ACC112 (cell line): ENCODE data around the gene UGT1A4.

Experiments used
- H2AFZ ChIP-seq: fragments of 200-600 bp; sonication (generic); one replicate; pipeline ENCODE4 v1.6.0; 2017; ENCODE audit warnings: antibody characterized with exemption, low read length; ENCODE audit not compliant: unreplicated experiment
- H3K27ac ChIP-seq: fragments of 200-600 bp; sonication (generic); 2 replicates; pipeline ENCODE4 v1.5.1; 2014; ENCODE audit warnings: low read depth, mild to moderate bottlenecking, antibody characterized with exemption, low read length, moderate library complexity
- H3K27me3 ChIP-seq: fragments of 200-600 bp; sonication (generic); 2 replicates; pipeline ENCODE4 v1.6.1; 2014; ENCODE audit warnings: mild to moderate bottlenecking, antibody characterized with exemption, low read length, moderate library complexity, mixed read lengths; ENCODE audit not compliant: insufficient read depth
- H3K36me3 ChIP-seq: fragments of 200-600 bp; sonication (generic); 2 replicates; pipeline ENCODE4 v1.6.1; 2016; ENCODE audit warnings: mild to moderate bottlenecking, antibody characterized with exemption, low read length, moderate library complexity, mixed read lengths; ENCODE audit not compliant: insufficient read depth
- H3K4me1 ChIP-seq: fragments of 200-600 bp; sonication (generic); one replicate; pipeline ENCODE4 v1.6.1; 2016; ENCODE audit warnings: low read length, mixed read lengths; ENCODE audit not compliant: insufficient read depth, unreplicated experiment, control insufficient read depth
- H3K4me3 ChIP-seq: fragments of 200-600 bp; sonication (generic); 2 replicates; pipeline ENCODE4 v1.5.1; 2014; ENCODE audit warnings: mild to moderate bottlenecking, low read depth, low read length
- H3K79me2 ChIP-seq: fragments of 200-600 bp; sonication (generic); one replicate; pipeline ENCODE4 v1.6.0; 2016; ENCODE audit warnings: low read length; ENCODE audit not compliant: control insufficient read depth, unreplicated experiment, insufficient read depth

The UGT1A4 gene

GRCh38 chr2:233801357-233802131, 83.0 kb downstream of the UGT1A4 start:
- H3K4me1 ChIP-seq, result no peaks in the 10 kb centered on the region
- peaks cover 51% of the 10 kb centered on the region for H3K27me3 ChIP-seq
- no peak overlapping the region for H3K27ac ChIP-seq
- H3K79me2 ChIP-seq, result no peaks in the 10 kb centered on the region
- H3K4me3 ChIP-seq, result no peak overlapping the region
- H2AFZ ChIP-seq, result no peak overlapping the region
- no peaks in the 10 kb centered on the region for H3K36me3 ChIP-seq

- Histone ChIP-seq H3K36me3 (no peaks in the 10 kb centered on the region), H3K27me3 (peaks cover 44% of the 10 kb centered on the region), H3K79me2 (no peaks in the 10 kb centered on the region), H3K4me1 (no peaks in the 10 kb centered on the region), H3K27ac (no peak overlapping the region), H2AFZ (no peak overlapping the region), H3K4me3 (no peak overlapping the region)
Measured at GRCh38 chr2:233802132-233802815, 83.7 kb downstream of the UGT1A4 start.

- Histone ChIP-seq H2AFZ (no peak overlapping the region), H3K27me3 (peaks cover 53% of the 10 kb centered on the region), H3K4me1 (no peaks in the 10 kb centered on the region), H3K79me2 (no peaks in the 10 kb centered on the region), H3K36me3 (no peaks in the 10 kb centered on the region), H3K4me3 (no peak overlapping the region), H3K27ac (no peak overlapping the region)
Measured at GRCh38 chr2:233803292-233803911, 84.9 kb downstream of the UGT1A4 start.

GRCh38 chr2:233803994-233804393, 85.5 kb downstream of the UGT1A4 start:
- peaks cover 59% of the 10 kb centered on the region for H3K27me3 ChIP-seq
- no peaks in the 10 kb centered on the region for H3K79me2 ChIP-seq
- no peak overlapping the region for H3K27ac ChIP-seq
- H2AFZ ChIP-seq, result no peak overlapping the region
- no peak overlapping the region for H3K4me3 ChIP-seq
- H3K4me1 ChIP-seq, result no peaks in the 10 kb centered on the region
- H3K36me3 ChIP-seq, result no peaks in the 10 kb centered on the region

GRCh38 chr2:233807215-233807865, 88.8 kb downstream of the UGT1A4 start:
- Histone ChIP-seq H3K79me2 (no peaks in the 10 kb centered on the region), H2AFZ (no peak overlapping the region), H3K36me3 (no peaks in the 10 kb centered on the region), H3K27ac (no peak overlapping the region), H3K4me1 (no peaks in the 10 kb centered on the region), H3K4me3 (no peak overlapping the region), H3K27me3 (peaks cover 76% of the 10 kb centered on the region)

- Histone ChIP-seq H3K27me3 (peaks cover 79% of the 10 kb centered on the region), H2AFZ (no peak overlapping the region), H3K4me3 (no peak overlapping the region), H3K79me2 (no peaks in the 10 kb centered on the region), H3K27ac (no peak overlapping the region), H3K36me3 (no peaks in the 10 kb centered on the region), H3K4me1 (no peaks in the 10 kb centered on the region)
Measured at GRCh38 chr2:233807966-233808935, 89.7 kb downstream of the UGT1A4 start.

GRCh38 chr2:233810385-233810784, 91.8 kb downstream of the UGT1A4 start:
- Histone ChIP-seq H3K36me3 (no peaks in the 10 kb centered on the region), H3K27me3 (peaks cover 62% of the 10 kb centered on the region), H3K79me2 (no peaks in the 10 kb centered on the region), H3K4me3 (no peak overlapping the region), H3K4me1 (no peaks in the 10 kb centered on the region), H2AFZ (no peak overlapping the region), H3K27ac (no peak overlapping the region)

GRCh38 chr2:233811087-233811486, 92.6 kb downstream of the UGT1A4 start:
- Histone ChIP-seq H3K4me1 (no peaks in the 10 kb centered on the region), H3K27me3 (peaks cover 56% of the 10 kb centered on the region), H3K36me3 (no peaks in the 10 kb centered on the region), H3K79me2 (no peaks in the 10 kb centered on the region), H3K27ac (no peak overlapping the region), H3K4me3 (no peak overlapping the region), H2AFZ (no peak overlapping the region)

- peaks cover 51% of the 10 kb centered on the region for H3K27me3 ChIP-seq
- no peak overlapping the region for H2AFZ ChIP-seq
- no peaks in the 10 kb centered on the region for H3K4me1 ChIP-seq
- no peak overlapping the region for H3K27ac ChIP-seq
- H3K4me3 ChIP-seq, result no peak overlapping the region
- H3K79me2 ChIP-seq, result no peaks in the 10 kb centered on the region
- no peaks in the 10 kb centered on the region for H3K36me3 ChIP-seq
Measured at GRCh38 chr2:233811732-233812131, 93.2 kb downstream of the UGT1A4 start.
